ENCODE measurements around the gene ITGB3.

ITGB3 gene

GRCh38 chr17:47280072-47280811, 26.6 kb downstream of the ITGB3 start:
- H3K4me1 ChIP-seq (ENCODE audit: insufficient read depth, low read length) = peaks cover 30% of the 10 kb centered on the region
- no peaks in the 10 kb centered on the region for H3K36me3 ChIP-seq (ENCODE audit: insufficient read depth, low read length)
- no peak overlapping the region for H3K9ac ChIP-seq (ENCODE audit: low read depth, low read length)
- no peaks in the 10 kb centered on the region for H3K9me3 ChIP-seq (ENCODE audit: control insufficient read depth, insufficient read depth, low read length)

GRCh38 chr17:47281216-47281615, 27.6 kb downstream of the ITGB3 start:
- Histone ChIP-seq H3K9ac (ENCODE audit: low read depth, low read length) (no peak overlapping the region), H3K4me1 (ENCODE audit: insufficient read depth, low read length) (peaks cover 22% of the 10 kb centered on the region), H3K9me3 (ENCODE audit: control insufficient read depth, insufficient read depth, low read length) (no peaks in the 10 kb centered on the region), H3K36me3 (ENCODE audit: insufficient read depth, low read length) (no peaks in the 10 kb centered on the region)

GRCh38 chr17:47285003-47285402, 31.4 kb downstream of the ITGB3 start:
- Histone ChIP-seq H3K9ac (ENCODE audit: low read depth, low read length) (no peak overlapping the region), H3K9me3 (ENCODE audit: control insufficient read depth, insufficient read depth, low read length) (no peaks in the 10 kb centered on the region), H3K36me3 (ENCODE audit: insufficient read depth, low read length) (no peaks in the 10 kb centered on the region), H3K4me1 (ENCODE audit: insufficient read depth, low read length) (no peaks in the 10 kb centered on the region)

- no peaks in the 10 kb centered on the region for H3K9me3 ChIP-seq (ENCODE audit: control insufficient read depth, insufficient read depth, low read length)
- H3K9ac ChIP-seq (ENCODE audit: low read depth, low read length) = no peak overlapping the region
- H3K36me3 ChIP-seq (ENCODE audit: insufficient read depth, low read length) = no peaks in the 10 kb centered on the region
- H3K4me1 ChIP-seq (ENCODE audit: insufficient read depth, low read length) = peaks cover 12% of the 10 kb centered on the region; the same call in 1 of the 2 replicates
Observed at GRCh38 chr17:47286198-47286914, 32.7 kb downstream of the ITGB3 start.

- H3K9me3 ChIP-seq (ENCODE audit: control insufficient read depth, insufficient read depth, low read length) = no peaks in the 10 kb centered on the region
- H3K9ac ChIP-seq (ENCODE audit: low read depth, low read length) = no peak overlapping the region
- H3K4me1 ChIP-seq (ENCODE audit: insufficient read depth, low read length) = peaks cover 16% of the 10 kb centered on the region; the same call in 1 of the 2 replicates
- H3K36me3 ChIP-seq (ENCODE audit: insufficient read depth, low read length) = no peaks in the 10 kb centered on the region
Observed at GRCh38 chr17:47287068-47287467, 33.4 kb downstream of the ITGB3 start.

GRCh38 chr17:47287639-47288038, 34.0 kb downstream of the ITGB3 start:
- Histone ChIP-seq H3K9ac (ENCODE audit: low read depth, low read length) (no peak overlapping the region), H3K36me3 (ENCODE audit: insufficient read depth, low read length) (no peaks in the 10 kb centered on the region), H3K4me1 (ENCODE audit: insufficient read depth, low read length) (peaks cover 16% of the 10 kb centered on the region; the same call in 1 of the 2 replicates), H3K9me3 (ENCODE audit: control insufficient read depth, insufficient read depth, low read length) (no peaks in the 10 kb centered on the region)

- Histone ChIP-seq H3K4me1 (ENCODE audit: insufficient read depth, low read length) (peaks cover 16% of the 10 kb centered on the region; the same call in 1 of the 2 replicates), H3K36me3 (ENCODE audit: insufficient read depth, low read length) (no peaks in the 10 kb centered on the region), H3K9me3 (ENCODE audit: control insufficient read depth, insufficient read depth, low read length) (no peaks in the 10 kb centered on the region), H3K9ac (ENCODE audit: low read depth, low read length) (no peak overlapping the region)
Observed at GRCh38 chr17:47288531-47289116, 35.0 kb downstream of the ITGB3 start.

- no peaks in the 10 kb centered on the region for H3K36me3 ChIP-seq (ENCODE audit: insufficient read depth, low read length)
- no peaks in the 10 kb centered on the region for H3K9me3 ChIP-seq (ENCODE audit: control insufficient read depth, insufficient read depth, low read length)
- H3K4me1 ChIP-seq (ENCODE audit: insufficient read depth, low read length) = peaks cover 16% of the 10 kb centered on the region; the same call in 1 of the 2 replicates
- H3K9ac ChIP-seq (ENCODE audit: low read depth, low read length) = no peak overlapping the region
Observed at GRCh38 chr17:47289302-47289701, 35.7 kb downstream of the ITGB3 start.

- Histone ChIP-seq H3K4me1 (ENCODE audit: insufficient read depth, low read length) (peaks cover 16% of the 10 kb centered on the region; the same call in 1 of the 2 replicates), H3K9ac (ENCODE audit: low read depth, low read length) (no peak overlapping the region), H3K36me3 (ENCODE audit: insufficient read depth, low read length) (no peaks in the 10 kb centered on the region), H3K9me3 (ENCODE audit: control insufficient read depth, insufficient read depth, low read length) (no peaks in the 10 kb centered on the region)
Observed at GRCh38 chr17:47290870-47291241, 37.2 kb downstream of the ITGB3 start.

GRCh38 chr17:47291242-47291873, 37.7 kb downstream of the ITGB3 start:
- Histone ChIP-seq H3K9me3 (ENCODE audit: control insufficient read depth, insufficient read depth, low read length) (no peaks in the 10 kb centered on the region), H3K36me3 (ENCODE audit: insufficient read depth, low read length) (no peaks in the 10 kb centered on the region), H3K9ac (ENCODE audit: low read depth, low read length) (no peak overlapping the region), H3K4me1 (ENCODE audit: insufficient read depth, low read length) (peaks cover 16% of the 10 kb centered on the region; the same call in 1 of the 2 replicates)

GRCh38 chr17:47292206-47292605, 38.6 kb downstream of the ITGB3 start:
- Histone ChIP-seq H3K4me1 (ENCODE audit: insufficient read depth, low read length) (peaks cover 16% of the 10 kb centered on the region; the same call in 1 of the 2 replicates), H3K9ac (ENCODE audit: low read depth, low read length) (no peak overlapping the region), H3K36me3 (ENCODE audit: insufficient read depth, low read length) (no peaks in the 10 kb centered on the region)

GRCh38 chr17:47295037-47295873, 41.6 kb downstream of the ITGB3 start:
- H3K9ac ChIP-seq (ENCODE audit: low read depth, low read length) = no peak overlapping the region
- no peaks in the 10 kb centered on the region for H3K9me3 ChIP-seq (ENCODE audit: control insufficient read depth, insufficient read depth, low read length)
- peaks cover 14% of the 10 kb centered on the region; the same call in 1 of the 2 replicates for H3K4me1 ChIP-seq (ENCODE audit: insufficient read depth, low read length)
- no peaks in the 10 kb centered on the region for H3K36me3 ChIP-seq (ENCODE audit: insufficient read depth, low read length)

More at GRCh38 chr17:47292206-47292605, 38.6 kb downstream of the ITGB3 start:
- H3K9me3 ChIP-seq (ENCODE audit: control insufficient read depth, insufficient read depth, low read length) = no peaks in the 10 kb centered on the region

- Histone ChIP-seq H3K9ac (ENCODE audit: low read depth, low read length) (no peak overlapping the region), H3K9me3 (ENCODE audit: control insufficient read depth, insufficient read depth, low read length) (no peaks in the 10 kb centered on the region), H3K4me1 (ENCODE audit: insufficient read depth, low read length) (peaks cover 8% of the 10 kb centered on the region; the same call in 1 of the 2 replicates), H3K36me3 (ENCODE audit: insufficient read depth, low read length) (no peaks in the 10 kb centered on the region)
Observed at GRCh38 chr17:47295874-47296255, 42.2 kb downstream of the ITGB3 start.

Measured in ES-I3 (cell line).